HFF-Myc (cell line): ENCODE data around the gene ZNF592.

ENCODE experiments used
- DNase-seq: peaks from one replicate; pipeline ENCODE4 v3.0.0-alpha.2; 2011; ENCODE audit warnings: low read depth; ENCODE audit errors: extremely low read depth
- H3K4me3 ChIP-seq: replicated peaks from 2 replicates; pipeline ENCODE4 v1.5.1; 2011; ENCODE audit warnings: low read depth, mild to moderate bottlenecking, control low read depth, low read length
- CTCF ChIP-seq: IDR thresholded peaks from 2 replicates; pipeline ENCODE4 v1.5.1; 2012; ENCODE audit warnings: mild to moderate bottlenecking, low read depth, low read length, control low read depth; ENCODE audit errors: missing control alignments

The ZNF592 gene, protein sequence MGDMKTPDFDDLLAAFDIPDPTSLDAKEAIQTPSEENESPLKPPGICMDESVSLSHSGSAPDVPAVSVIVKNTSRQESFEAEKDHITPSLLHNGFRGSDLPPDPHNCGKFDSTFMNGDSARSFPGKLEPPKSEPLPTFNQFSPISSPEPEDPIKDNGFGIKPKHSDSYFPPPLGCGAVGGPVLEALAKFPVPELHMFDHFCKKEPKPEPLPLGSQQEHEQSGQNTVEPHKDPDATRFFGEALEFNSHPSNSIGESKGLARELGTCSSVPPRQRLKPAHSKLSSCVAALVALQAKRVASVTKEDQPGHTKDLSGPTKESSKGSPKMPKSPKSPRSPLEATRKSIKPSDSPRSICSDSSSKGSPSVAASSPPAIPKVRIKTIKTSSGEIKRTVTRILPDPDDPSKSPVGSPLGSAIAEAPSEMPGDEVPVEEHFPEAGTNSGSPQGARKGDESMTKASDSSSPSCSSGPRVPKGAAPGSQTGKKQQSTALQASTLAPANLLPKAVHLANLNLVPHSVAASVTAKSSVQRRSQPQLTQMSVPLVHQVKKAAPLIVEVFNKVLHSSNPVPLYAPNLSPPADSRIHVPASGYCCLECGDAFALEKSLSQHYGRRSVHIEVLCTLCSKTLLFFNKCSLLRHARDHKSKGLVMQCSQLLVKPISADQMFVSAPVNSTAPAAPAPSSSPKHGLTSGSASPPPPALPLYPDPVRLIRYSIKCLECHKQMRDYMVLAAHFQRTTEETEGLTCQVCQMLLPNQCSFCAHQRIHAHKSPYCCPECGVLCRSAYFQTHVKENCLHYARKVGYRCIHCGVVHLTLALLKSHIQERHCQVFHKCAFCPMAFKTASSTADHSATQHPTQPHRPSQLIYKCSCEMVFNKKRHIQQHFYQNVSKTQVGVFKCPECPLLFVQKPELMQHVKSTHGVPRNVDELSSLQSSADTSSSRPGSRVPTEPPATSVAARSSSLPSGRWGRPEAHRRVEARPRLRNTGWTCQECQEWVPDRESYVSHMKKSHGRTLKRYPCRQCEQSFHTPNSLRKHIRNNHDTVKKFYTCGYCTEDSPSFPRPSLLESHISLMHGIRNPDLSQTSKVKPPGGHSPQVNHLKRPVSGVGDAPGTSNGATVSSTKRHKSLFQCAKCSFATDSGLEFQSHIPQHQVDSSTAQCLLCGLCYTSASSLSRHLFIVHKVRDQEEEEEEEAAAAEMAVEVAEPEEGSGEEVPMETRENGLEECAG (N-terminal part only)

DNA sequence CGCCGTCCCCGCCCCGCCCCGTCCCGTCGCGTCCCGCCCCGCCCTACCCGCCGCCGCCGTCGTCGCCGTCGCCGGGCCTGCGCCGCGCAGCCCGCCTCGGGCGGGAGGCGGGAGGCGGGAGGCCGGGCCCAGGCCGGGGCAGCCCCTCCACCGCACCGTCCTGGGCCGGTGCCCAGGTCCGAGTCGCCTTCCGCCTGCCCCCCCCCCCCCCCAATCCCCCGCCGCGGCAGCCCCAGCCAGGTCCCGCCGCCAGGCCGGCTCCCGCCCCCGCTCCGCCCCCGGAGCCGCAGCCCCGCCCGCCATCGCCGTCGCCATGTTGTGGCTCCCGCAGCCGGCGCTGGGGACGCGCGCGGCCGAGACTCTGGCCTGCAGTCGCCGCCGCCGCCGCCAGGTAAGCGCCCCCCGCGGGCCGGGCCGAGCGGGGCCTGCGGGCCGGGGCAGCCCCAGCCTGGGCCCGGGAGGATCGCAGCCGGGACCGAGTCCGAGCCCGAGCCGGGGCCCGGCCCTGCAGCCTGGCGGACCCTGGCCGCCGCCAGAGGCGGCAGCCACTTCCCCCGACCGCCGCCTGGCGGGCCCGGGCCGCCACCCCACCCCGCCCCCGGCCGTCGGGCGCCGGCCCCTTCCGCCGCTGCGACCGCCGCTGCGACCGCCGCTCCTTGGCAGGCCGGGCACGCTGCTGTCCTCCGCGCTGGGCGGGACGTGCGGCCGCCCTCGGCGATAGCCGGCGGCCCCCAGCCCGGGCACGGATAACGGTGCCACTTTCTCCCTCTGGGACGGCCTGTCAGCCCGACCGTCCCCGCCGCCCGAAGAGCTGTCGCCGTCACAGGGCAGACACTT is at the start of gene ZNF592:
Gene ZNF592, plus strand, starts transcription at position 319 of the 837 bp plus-strand sequence. CDS start 34,084 bp downstream, outside the sequence.
- no peak for DNase-seq

GRCh38 chr15:84699538-84700191 is 48.7 kb upstream of the ZNF592 start:
- DNase-seq, result no peak
- no peak for TF ChIP-seq CTCF
- H3K4me3 ChIP-seq, result no peak overlapping the region

More for the DNA sequence above, at the start of gene ZNF592:
- TF ChIP-seq CTCF, result no peak
- peak within 1 kb of the TSS; percentile 98 for H3K4me3 ChIP-seq

DNA sequence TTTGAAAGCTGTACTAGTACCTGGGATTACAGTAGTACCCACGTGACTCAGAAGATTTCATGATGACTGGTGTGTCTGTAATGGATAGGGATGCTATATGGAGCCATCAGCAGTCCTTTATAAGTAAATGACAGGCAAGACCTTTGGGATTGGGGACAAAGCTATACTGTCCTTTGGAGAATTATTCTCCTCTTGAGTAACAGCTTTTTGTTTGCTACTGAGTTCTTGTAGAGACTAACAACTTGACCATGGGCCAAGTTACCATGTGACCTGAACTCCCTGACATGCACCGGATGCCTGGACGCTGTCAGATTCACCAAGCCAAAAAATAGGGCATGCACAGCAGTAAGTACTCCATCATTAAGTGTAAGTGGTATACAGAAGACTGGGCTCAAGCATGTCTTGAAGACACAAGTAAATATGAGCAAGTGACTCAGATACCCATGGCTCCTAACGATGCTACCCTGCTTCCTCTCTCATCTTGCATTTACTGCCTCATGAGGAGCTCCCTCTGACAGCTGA is 45.4 kb upstream of the ZNF592 start:
- no peak for DNase-seq
- no peak overlapping the region for H3K4me3 ChIP-seq
- no peak for TF ChIP-seq CTCF

DNA sequence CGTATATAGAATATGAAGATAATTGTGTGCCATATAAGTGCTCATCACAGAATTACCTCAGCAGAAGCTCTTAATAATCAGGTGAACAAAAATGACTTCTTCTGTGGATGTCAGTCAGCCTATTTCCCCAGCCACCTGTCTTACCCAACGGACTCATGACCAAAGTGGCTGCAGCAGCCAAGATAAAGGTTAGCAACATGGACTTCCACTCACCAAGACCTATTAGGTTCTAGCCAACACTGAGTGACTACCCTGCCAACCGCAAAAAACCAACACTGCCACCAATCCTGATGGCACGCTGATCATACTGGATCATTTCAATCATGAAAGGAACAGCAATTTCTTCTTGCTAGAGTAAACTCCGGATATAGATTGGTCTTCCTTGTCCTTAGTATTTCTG is 44.6 kb upstream of the ZNF592 start:
- no peak overlapping the region for H3K4me3 ChIP-seq
- no peak for TF ChIP-seq CTCF

DNA sequence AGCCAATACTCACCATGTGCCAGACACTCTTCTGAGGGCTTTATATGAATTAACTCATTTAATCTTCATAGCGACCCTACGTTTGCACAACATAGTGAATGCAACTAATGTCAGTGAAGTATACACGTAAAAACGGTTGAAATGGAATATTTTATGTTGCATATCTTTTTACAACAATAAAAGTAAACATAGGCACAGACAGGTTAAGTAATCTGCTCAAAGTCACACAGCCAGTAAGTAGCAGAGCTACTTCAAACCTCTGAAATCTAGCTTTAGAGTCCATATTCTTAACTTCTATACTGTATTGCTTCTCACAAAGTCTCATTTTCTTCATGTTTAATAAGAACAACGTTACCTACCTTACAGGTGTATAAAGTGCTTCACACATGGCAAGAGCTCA is 34.0 kb upstream of the ZNF592 start:
- no peak for TF ChIP-seq CTCF
- no peak for DNase-seq
- peak overlapping the region; percentile 92 for H3K4me3 ChIP-seq

More for the DNA sequence above, 44.6 kb upstream of the ZNF592 start:
- no peak for DNase-seq
